Measurements from ENCODE around the gene HSF5.

- TF ChIP-seq E2F6 (IDR thresholded peaks at IDR 0.05; ENCODE audit: borderline replicate concordance, low read depth) (no peak), CTCF (IDR thresholded peaks at IDR 0.05) (no peak), BHLHE40 (IDR thresholded peaks at IDR 0.05; ENCODE audit: low read depth, low read length) (no peak)
Observed at GRCh38 chr17:58410714-58411407, 77.3 kb downstream of the HSF5 start.

Data from A549 (cell line).